ENCODE results near the gene JARID2.

- TF ChIP-seq MYC (IDR thresholded peaks at IDR 0.05; ENCODE audit: low read depth, low read length) (no peak), MYC (CRISPR knock-in tag; IDR thresholded peaks at IDR 0.05; ENCODE audit: borderline replicate concordance, low read depth) (no peak), CTCF (IDR thresholded peaks at IDR 0.05 in 2 of 3, conservative IDR thresholded peaks at IDR 0.05 in 1 of 3; ENCODE audit: insufficient read depth in 2 of 3, low read depth in 1 of 3, low read length in 3 of 3) (no peak), PHF8 (IDR thresholded peaks at IDR 0.05; ENCODE audit: borderline replicate concordance, low read length) (no peak), POLR2AphosphoS5 (IDR thresholded peaks at IDR 0.05; ENCODE audit: control insufficient read depth, insufficient read depth, low read depth, low read length) (no peak), ZBTB7A (IDR thresholded peaks at IDR 0.05; ENCODE audit: borderline replicate concordance, control insufficient read depth, low read depth, low read length) (no peak), CEBPB (tag; IDR thresholded peaks at IDR 0.05) (no peak), PURB (CRISPR knock-in tag; IDR thresholded peaks at IDR 0.05; ENCODE audit: low read depth) (no peak), EGR1 (conservative IDR thresholded peaks at IDR 0.05) (no peak), FOXK1 (CRISPR knock-in tag; IDR thresholded peaks at IDR 0.05; ENCODE audit: borderline replicate concordance) (no peak), TEAD4 (IDR thresholded peaks at IDR 0.05; ENCODE audit: low read length) (no peak), TEAD4 (CRISPR knock-in tag; IDR thresholded peaks at IDR 0.05; ENCODE audit: borderline replicate concordance) (no peak), POLR2AphosphoS2 (IDR thresholded peaks at IDR 0.05; ENCODE audit: low read length) (no peak), SPI1 (IDR thresholded peaks at IDR 0.05; ENCODE audit: borderline replicate concordance, low read depth, low read length) (no peak), ATF3 (IDR thresholded peaks at IDR 0.05) (no peak), ATF3 (CRISPR knock-in tag; conservative IDR thresholded peaks at IDR 0.05) (no peak), TAF1 (IDR thresholded peaks at IDR 0.05; ENCODE audit: control insufficient read depth, extremely low read depth, insufficient read depth, low read length, severe bottlenecking) (no peak)
Observed at GRCh38 chr6:15276036-15276985, 30.4 kb downstream of the JARID2 start.

Measured in K562 (cell line).